8988T (cell line): Measurements from ENCODE around the gene BCL2L13.

Experiments
- DNase-seq: peaks from one replicate; pipeline ENCODE4 v3.0.0; 2011

BCL2L13 gene

DNA sequence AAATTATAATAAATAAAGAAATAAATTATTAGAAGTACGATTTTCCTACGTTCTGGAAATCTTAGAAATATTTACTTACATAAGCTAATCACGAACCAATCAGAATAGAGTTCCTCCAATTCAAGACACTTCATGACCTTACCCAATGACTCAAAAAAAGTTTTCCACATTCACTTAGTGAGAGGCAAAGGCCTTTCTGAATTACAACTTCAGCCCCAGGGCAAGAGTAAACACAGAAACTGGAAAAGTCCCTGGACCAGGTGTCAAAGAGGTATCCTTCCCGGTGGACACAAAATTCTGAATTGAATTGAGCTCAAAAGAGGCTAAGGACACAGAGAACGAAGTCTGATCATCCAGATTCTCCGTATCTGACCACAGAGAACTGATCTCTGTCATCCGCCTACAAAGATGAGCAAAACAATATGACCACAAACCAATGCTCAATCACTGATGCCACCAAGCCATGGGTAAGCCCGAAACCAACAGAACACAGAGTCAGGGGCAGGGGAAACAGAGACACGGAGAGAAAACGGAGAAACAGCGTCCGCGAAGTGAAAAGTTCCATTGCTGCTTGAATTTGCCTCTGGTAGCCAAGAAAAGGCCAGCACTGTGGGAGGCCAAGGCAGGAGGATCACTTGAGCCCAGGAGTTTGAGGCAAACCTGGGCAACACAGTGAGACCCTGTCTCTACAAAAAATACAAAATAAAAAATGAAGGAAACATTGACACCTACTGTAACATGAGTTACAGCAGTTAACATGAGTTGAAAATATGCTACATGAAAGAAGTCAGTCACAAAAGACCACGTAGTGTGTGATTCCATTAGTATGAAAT is 128.9 kb downstream of the BCL2L13 start:
- no peak for DNase-seq

DNA sequence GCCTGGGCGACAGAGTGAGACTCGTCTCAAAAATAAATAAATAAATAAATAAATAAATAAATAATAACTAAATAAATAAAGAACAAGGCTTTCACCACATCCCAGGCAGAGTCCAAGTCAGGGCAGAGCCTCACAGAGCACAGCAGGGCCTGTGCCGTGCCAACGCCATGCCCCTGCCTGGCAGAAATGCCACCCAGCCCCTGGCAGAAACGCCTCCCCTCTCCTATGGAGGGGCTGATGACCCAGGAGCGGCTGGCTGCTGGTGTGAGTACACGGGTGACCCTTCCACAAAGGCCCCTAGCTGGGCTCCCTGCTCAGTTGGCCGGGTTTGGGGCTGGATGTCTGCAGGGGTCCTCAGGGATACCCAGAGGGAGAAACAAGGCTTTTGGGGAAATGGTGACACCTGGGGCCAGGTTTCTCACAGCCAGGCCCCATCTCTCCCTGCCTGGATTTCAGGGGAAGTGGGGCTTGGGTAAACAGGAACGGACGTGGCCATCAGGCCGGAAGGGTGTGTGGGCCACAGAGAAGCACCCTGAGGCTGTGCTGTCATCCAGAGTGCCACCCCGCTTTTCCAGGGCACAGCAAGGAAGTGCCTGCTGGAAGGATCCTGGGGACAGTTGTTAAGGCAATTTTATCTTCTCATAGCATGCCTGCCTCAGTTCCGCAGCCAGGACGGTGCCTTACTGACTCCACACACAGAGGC is 130.6 kb downstream of the BCL2L13 start:
- no peak for DNase-seq

DNA sequence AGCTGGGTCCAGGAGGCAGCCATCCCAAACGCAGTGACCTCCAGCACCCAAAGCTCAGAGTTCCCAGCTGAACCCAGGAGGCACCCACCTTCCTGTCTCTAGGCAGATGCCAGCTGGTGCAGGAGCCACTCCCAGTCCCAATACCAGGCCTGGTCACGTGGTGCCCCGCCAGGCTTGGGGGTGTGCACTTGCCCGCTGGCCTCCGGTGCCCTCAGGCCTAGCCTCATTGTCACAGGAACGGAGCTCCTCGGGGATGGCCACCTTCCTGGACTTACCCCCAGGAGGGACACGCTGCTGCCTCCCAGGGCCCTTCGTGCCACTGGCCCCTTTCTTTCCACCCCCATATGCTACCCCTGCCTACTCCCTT is 131.1 kb downstream of the BCL2L13 start:
- no peak for DNase-seq

DNA sequence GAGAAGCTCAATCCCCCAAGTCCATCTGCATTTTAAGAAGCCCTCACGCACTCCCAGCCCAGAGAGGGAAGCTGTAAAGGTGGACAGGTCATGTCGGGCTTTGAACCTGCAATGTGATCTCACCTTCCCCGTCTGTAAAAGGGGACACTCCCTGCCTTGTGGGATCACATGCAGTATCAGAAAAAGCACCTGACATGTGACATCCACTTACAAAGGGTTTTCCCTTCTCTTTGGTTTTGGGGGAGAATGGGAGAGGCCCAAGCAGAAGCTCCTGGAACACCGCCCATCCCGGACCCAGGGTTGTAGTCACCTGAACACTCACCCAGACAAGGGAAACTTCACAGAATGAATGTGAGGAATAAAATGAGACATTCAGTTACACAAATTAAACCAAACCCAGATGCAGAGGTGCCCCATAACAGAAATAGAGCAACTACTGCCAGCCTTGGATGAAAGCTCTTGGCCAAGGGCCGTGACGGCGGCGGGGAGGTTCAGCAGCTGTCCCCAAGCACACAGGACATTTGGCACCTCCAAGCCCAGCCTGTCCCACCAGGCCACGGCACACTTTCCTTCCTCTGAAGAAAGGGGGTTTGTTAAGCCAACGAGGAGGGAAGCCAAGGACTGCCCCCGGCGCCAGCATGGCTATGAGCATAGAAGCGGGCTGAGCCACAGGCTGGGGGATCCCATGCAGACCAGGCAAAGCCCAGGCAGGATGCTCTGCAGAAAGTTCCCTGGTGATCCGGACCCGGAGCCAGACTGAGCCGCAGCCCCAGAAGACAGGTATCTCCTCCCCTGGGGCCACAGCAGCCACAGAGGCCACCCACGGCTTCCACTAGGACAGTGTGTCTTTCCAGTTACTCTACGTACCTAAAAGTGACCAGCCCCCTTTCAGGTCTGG is 131.9 kb downstream of the BCL2L13 start:
- no peak for DNase-seq

DNA sequence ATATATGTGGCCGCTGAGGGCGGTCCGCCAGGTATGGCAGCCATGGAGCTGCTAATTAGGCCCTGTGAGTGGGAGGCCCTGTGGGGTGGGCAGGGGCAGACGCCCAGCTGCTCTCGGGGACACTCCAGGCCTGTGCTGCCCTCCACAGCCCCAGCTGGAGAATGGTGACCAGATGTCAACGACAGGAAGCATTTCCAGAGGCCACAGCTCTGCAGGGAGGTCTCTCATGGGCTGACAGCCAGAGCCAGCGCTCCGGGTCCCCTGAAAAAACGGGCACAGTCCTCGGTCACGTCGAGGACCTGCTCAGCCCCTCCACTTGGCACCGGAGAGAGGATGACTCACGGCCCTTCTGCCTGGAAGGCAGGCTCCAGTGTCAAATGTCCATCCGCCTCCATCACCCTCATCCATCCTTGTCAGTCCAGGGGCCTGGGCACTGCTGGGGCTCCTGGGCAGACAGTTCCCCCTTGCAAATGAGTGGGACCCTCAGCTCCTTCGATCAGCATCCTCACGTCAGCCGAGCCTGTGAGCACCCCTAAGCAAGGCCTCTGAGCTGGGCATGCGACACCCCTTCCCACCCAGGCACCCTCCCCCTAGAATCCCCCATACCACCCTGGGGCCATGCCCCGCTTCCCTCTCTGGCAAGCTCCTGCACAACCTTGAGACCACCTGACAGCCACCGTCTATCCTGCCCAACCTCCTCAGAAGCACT is 133.8 kb downstream of the BCL2L13 start:
- DNase-seq, result no peak

DNA sequence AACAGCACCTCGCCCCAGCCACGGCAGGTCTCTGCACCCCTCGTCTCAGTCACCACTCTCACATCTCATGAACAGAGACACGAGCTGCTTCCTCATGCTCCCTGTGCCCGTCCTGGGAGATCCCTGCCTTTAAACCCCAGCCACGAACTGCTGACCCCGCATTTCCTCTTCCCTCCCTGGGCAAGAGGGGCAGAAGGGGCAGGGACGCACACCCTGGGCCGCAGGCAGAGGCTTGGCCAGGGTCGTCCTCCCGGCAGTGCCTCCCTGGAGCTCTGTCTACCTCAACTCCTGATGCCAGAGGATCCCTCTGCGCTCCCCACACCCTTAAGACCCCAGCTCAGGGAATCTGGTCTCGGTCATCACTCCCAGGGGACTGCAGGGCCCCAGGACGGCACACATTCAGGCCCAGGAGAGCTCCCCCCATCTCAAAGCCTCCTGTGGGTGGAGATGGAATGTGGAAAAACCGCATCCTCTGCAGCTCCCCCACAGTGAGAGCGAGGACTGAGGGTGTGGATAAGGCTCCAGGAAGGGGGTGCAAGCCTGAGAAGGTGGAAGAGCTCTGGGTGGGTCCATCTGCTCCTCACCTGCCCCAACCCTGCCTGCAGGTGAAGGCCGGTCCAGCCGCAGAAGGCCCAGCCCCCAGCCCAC is 134.5 kb downstream of the BCL2L13 start:
- no peak for DNase-seq

DNA sequence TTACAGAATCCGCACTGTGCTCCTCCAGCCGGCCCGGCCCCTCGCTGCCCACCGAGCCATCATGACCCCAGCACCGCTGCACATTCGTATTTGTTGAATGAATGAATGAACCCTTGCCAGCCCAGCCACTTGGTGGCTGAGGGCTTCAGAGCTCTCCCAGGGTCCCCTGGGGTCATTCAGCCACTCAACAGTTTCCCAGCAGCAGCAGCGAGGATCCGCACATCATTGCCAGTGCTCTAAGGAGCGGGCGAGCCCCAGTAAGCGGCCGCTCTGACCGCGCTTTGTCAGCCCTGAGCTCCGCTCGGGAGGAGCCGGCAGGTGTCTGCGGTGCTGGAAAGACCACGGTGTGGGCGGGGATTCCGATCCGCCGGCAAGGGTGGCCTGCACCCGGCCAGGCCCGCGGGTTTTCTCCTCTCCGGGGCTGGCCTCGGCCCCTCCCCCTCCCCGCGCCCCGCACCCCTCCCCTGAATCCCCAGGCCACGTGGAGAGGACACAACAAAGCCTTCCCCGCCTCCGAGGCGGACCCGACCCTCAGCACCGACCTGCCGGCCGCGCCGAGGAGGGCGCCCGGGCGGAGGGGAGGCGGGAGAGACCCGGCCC is 135.1 kb downstream of the BCL2L13 start:
- peak; percentile 82 for DNase-seq

DNA sequence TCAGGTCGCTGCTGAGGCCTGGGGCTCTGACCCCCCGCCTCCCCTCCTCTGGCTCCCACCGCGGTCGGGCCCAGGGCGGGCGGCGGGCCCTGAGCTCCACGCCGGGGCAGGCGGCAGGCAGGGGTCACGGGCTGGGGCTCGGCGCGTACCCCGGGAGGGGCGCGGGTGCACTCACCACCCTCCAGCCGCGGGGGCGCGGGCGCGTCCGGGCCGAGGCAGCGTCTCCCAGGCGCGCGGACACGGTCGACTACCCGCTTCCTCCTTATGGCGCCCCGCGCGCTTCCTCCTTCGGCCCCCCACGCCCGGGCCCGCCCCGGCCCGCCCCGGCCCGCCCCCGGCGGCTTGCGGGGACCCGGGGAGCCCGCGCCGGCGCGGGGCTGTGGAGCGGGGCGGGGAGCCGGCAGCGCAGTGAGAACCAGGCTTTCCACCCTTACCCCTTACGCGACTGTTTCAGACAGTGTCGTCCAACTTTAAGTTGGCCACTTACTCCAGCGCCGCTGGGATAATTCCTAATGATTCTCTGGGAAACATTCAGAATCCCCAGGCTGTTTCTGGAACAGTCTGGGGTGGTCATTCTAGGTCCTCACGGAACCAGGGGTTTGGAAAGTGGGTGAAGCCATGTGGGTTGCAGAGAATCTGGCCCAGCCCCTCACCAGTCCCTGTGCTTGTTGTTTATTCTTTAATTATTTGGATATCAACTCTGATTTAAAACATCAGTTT is 135.8 kb downstream of the BCL2L13 start, which contains the start of gene BID:
TSS of gene BID (minus strand) at position 264 of the 720 bp plus-strand sequence. CDS start 24,353 bp downstream, outside the sequence.
- DNase-seq, result no peak

DNA sequence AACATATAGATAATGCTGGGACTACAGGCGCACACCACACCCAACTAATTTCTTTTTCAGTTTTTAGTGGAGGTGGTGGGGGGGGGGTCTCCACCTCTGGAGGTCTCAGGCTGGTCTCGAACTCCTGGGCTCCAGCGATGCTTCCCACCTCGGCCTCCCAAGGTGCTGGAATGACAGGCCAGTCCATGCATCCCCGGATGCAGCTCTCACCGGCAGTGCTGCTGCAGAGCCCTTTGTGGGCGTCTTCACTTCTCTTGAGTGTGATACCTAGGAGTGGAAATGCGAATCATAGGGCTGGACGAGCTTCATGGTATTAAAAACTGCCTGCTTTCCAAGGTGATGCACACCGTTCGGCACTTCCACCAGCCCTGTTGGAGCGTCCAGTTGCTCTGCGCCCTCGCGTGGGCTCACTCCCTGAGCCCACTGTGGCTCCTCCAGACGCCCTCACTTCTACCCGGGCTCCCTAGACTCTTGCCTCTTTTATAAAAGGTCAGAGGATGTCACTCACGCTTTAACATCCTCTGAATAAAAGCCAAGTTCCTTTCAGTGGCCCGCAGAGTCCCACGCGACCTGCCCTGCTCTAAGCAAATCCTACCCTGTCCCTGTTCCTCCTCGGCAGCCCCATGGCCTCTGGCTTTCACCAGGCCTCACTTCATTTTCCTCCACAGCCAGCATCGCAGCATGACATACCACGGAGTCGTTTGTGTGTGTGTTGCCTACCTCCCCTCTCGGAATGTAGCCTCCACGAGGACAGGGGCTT is 136.5 kb downstream of the BCL2L13 start:
- DNase-seq, result no peak

DNA sequence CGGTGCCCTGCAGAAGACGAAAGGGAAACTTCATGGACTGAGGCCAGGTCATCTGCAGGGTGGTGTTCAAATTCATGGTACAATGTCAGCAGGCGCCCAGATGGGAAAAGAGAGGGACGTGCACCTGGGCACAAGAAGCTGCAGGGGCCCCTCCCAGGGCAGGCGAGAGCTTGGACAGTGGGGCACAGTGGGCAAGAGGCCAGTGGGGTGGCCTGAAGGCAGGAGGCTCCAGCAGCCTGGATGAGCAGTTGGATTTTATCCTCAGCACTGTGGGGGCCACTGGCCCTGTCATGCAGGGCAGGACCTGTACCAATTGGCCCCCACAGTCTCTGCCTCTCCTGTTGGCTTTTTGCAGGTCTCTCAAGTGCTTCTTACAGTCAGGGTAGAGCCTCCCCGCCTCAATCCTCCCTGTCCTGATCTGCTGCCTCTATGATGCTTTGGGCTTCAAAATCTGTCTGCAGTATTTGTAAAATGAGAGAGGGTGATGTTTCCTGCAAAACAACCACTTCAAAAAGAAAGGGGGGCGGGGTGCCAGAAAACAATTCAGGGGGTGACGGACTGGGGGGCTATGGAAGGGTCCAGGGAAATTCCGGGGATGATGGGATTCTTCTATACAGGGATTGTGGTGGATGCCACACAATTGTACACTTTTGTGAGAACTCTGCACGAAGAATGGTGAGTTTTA is 137.4 kb downstream of the BCL2L13 start:
- DNase-seq, result no peak

DNA sequence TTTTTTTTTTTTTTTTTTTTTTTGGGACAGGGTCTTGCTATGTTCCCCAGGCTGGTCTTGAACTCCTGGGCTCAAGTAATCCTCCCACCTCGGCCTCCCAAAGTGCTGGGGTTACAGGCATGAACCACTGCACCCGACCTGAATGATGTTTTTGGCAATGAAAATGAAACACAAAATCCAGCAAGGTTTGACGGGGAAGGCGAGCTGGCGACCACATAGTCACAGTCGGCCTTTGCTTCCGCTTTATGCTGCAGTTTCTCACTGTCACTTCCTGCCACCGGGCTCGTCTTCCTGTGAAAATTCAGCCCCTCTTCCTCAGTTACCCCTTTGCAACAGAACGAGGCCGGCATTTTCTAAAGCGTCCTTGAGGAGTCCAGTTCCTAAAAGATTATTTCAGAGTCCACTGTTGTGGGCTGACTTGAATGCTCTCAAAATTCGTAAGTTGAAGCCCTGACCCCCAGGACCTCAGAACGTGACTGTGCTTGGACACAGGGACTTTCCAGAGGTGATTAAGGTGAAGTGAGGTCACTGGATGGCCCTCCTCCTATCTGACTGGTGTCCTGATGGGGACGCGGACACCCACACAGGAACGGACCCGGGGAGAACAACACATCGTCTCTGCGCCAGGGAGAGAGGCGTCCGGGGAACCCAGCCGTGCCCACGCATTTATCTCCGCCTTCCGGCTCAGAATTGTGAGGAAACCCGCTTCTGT is 138.6 kb downstream of the BCL2L13 start:
- DNase-seq, result no peak

DNA sequence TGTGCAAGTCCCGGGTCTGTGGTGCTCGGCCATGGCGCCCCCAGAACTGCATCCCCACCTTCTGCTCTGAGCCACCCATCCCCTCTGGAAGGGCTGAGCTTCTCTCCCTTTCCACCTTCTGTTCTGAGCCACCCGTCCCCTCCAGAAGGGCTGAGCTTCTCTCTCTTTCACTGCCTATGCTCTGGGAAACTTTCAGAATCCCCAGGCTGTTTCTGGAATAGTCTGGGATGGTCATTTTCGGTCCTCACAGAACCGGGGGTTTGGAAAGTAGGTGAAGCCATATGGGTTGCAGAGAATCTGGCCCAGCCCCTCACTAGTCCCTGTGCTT is 139.1 kb downstream of the BCL2L13 start:
- no peak for DNase-seq

DNA sequence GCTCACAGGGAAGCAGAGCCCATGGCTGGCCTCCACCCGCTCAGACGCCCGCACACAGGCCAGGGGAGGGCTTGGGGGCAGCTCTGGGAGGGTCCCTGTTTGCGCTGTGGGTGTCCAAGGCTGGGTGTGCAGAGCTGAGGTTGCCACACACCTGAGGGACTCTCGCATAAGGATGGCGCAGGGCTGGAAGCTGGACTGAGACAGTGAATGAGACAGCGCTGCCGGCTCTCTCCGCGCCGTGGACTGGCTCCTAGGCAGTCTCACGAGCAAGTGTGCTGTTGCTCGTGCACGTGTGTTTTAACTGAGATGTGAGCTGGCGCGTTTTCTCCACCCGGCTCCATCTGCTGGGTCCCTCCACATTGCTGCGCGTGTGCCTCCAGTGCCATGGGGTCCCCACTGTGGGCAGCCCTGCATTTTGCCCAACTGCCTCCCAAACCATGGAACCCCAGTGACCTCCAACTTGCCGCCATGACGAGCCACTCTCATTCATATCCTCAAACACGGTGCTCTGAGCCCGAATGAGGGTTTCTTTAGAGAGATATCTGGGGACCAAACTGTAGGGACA is 139.9 kb downstream of the BCL2L13 start:
- no peak for DNase-seq

DNA sequence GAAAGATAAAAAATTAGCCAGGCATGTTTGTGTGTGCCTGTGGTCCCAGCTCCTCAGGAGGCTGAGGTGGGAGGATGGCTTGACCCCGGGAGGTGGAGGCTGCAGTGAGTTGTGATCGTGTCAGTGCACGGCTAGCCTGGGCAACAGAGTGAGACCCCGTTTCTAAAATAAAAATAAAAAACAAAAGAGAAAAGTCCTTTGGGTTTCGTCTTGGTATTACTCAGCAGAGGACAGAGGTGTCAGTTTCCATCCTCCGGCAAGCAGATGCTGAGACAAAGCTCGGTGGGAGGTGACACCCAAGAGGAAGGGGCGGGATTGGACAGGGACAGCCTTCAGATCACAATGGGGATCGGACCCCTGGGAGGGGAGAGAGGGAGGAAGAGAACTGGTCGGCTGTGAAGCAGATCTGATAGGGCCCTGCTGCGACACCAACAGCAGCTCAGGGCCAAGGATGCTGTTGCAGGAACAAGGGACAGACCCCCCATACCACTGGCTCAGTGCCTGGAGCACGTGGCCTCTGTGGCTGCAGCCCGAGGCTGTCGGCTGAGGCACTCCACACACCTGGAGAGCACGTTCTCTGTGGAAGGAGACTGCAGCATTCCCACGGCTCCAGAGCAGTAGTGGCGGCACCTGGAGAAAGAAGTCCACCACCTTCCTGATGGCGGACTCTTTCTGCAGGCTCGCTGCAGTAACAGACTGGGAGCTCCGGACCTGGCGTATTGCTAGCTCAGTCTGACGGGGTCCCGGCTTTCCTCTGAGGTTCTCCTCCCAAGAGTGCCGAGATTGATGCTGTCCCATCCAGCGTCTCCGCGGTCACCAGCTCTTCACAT is 140.9 kb downstream of the BCL2L13 start:
- no peak for DNase-seq

DNA sequence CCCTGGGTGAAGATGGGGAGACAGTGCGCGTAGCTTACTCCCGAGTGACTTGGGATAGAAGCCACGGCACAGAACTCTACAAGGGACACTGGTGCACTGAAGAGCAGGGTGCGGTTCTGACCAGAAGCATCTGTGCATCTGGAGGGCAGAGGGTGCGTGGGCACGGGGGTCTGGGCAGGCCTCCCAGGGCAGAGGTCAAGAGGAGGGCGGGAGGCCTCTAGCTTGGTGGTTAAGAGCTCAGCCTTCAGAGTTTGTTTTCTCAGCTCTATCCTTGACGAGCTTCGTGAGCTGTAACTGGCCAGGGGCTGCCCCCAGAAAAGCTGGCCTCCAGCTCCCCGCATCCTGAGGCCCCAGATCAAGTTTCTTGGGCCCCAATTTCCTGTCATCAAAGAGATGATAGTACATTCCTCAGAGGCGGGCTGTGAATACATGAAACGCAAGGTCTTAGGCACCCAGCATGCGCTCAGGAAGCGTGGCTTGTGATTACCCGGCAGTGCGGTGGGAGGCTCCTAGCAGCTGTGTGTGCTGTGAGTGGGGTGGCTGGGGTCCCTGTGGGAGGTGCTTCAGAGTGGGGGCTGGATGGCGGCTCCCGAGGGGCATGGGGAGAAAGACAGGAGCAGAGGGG is 141.7 kb downstream of the BCL2L13 start:
- DNase-seq, result no peak
